ENCODE measurements around the gene NYNRIN.

DNA sequence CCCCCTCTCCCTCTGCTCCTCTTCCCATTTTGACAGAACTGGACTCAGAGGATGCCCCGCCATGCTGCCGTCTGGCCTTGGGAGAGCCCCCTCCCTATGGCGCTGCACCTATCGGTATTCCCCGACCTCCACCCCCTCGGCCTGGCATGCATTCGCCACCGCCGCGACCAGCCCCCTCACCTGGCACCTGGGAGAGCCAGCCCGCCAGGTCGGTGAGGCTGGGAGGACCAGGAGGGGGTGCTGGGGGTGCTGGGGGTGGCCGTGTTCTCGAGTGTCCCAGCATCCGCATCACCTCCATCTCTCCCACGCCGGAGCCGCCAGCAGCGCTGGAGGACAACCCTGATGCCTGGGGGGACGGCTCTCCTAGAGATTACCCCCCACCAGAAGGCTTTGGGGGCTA is 29.3 kb upstream of the NYNRIN start:
- TF ChIP-seq RAD21 (IDR thresholded peaks at IDR 0.05; ENCODE audit: low read depth) (no peak), EZH2 (IDR thresholded peaks at IDR 0.05) (no peak), POLR2AphosphoS5 (IDR thresholded peaks at IDR 0.05; ENCODE audit: low read depth, low read length) (no peak), YY1 (IDR thresholded peaks at IDR 0.05; ENCODE audit: extremely low read depth, insufficient replicate concordance, low read depth, low read length) (no peak), POLR2A (IDR thresholded peaks at IDR 0.05; ENCODE audit: borderline replicate concordance, extremely low read depth, insufficient read depth, insufficient read length) (no peak), EZH2phosphoT487 (IDR thresholded peaks at IDR 0.05; ENCODE audit: borderline replicate concordance) (no peak), ZNF274 (IDR thresholded peaks at IDR 0.05; ENCODE audit: low read depth, low read length) (no peak), FOSL1 (IDR thresholded peaks at IDR 0.05; ENCODE audit: low read depth) (no peak), EGR1 (IDR thresholded peaks at IDR 0.05; ENCODE audit: low read depth) (no peak), CEBPB (IDR thresholded peaks at IDR 0.05; ENCODE audit: low read depth) (no peak)
- TF ChIP-seq, protein P1, sequence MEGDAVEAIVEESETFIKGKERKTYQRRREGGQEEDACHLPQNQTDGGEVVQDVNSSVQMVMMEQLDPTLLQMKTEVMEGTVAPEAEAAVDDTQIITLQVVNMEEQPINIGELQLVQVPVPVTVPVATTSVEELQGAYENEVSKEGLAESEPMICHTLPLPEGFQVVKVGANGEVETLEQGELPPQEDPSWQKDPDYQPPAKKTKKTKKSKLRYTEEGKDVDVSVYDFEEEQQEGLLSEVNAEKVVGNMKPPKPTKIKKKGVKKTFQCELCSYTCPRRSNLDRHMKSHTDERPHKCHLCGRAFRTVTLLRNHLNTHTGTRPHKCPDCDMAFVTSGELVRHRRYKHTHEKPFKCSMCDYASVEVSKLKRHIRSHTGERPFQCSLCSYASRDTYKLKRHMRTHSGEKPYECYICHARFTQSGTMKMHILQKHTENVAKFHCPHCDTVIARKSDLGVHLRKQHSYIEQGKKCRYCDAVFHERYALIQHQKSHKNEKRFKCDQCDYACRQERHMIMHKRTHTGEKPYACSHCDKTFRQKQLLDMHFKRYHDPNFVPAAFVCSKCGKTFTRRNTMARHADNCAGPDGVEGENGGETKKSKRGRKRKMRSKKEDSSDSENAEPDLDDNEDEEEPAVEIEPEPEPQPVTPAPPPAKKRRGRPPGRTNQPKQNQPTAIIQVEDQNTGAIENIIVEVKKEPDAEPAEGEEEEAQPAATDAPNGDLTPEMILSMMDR (IDR thresholded peaks at IDR 0.05 in 2 of 3, conservative IDR thresholded peaks at IDR 0.05 in 1 of 3; ENCODE audit: borderline replicate concordance in 1 of 3, insufficient read depth in 1 of 3, low read depth in 2 of 3, low read length in 2 of 3): no peak
- TF ChIP-seq, protein P2, sequence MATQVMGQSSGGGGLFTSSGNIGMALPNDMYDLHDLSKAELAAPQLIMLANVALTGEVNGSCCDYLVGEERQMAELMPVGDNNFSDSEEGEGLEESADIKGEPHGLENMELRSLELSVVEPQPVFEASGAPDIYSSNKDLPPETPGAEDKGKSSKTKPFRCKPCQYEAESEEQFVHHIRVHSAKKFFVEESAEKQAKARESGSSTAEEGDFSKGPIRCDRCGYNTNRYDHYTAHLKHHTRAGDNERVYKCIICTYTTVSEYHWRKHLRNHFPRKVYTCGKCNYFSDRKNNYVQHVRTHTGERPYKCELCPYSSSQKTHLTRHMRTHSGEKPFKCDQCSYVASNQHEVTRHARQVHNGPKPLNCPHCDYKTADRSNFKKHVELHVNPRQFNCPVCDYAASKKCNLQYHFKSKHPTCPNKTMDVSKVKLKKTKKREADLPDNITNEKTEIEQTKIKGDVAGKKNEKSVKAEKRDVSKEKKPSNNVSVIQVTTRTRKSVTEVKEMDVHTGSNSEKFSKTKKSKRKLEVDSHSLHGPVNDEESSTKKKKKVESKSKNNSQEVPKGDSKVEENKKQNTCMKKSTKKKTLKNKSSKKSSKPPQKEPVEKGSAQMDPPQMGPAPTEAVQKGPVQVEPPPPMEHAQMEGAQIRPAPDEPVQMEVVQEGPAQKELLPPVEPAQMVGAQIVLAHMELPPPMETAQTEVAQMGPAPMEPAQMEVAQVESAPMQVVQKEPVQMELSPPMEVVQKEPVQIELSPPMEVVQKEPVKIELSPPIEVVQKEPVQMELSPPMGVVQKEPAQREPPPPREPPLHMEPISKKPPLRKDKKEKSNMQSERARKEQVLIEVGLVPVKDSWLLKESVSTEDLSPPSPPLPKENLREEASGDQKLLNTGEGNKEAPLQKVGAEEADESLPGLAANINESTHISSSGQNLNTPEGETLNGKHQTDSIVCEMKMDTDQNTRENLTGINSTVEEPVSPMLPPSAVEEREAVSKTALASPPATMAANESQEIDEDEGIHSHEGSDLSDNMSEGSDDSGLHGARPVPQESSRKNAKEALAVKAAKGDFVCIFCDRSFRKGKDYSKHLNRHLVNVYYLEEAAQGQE (IDR thresholded peaks at IDR 0.05; ENCODE audit: low read depth): no peak
- TF ChIP-seq, protein P3, sequence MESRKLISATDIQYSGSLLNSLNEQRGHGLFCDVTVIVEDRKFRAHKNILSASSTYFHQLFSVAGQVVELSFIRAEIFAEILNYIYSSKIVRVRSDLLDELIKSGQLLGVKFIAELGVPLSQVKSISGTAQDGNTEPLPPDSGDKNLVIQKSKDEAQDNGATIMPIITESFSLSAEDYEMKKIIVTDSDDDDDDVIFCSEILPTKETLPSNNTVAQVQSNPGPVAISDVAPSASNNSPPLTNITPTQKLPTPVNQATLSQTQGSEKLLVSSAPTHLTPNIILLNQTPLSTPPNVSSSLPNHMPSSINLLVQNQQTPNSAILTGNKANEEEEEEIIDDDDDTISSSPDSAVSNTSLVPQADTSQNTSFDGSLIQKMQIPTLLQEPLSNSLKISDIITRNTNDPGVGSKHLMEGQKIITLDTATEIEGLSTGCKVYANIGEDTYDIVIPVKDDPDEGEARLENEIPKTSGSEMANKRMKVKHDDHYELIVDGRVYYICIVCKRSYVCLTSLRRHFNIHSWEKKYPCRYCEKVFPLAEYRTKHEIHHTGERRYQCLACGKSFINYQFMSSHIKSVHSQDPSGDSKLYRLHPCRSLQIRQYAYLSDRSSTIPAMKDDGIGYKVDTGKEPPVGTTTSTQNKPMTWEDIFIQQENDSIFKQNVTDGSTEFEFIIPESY (IDR thresholded peaks at IDR 0.05; ENCODE audit: extremely low read depth, insufficient replicate concordance, low read length): no peak
- TF ChIP-seq, protein P4, sequence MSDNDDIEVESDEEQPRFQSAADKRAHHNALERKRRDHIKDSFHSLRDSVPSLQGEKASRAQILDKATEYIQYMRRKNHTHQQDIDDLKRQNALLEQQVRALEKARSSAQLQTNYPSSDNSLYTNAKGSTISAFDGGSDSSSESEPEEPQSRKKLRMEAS (IDR thresholded peaks at IDR 0.05): no peak

All from HCT116 (cell line).